ENCODE measurements around the gene SDR42E2.

DNA sequence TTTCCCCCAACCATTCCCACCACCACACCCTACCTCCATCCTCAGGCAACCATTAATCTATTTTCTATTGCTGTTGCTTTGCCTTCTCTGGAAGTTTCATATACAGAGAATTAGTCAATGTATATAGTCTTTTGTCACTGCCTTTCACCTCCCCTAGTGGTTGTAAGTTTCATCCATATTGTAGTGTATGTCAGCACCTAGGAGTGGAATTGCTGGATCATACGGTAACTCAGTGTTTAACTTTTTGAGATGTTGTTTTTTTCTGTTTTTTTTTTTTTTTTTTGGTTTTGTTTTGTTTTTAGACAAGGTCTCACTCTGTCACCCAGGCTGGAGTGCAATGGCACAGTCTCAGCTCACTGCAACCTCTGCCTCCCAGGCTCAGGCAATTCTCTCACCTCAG lies 60.7 kb downstream of the SDR42E2 start:
- TF ChIP-seq POLR2AphosphoS5 (IDR thresholded peaks at IDR 0.05; ENCODE audit: low read depth, low read length): no peak
- no peak for TF ChIP-seq CTCF (IDR thresholded peaks at IDR 0.05)
